Nephron (organoid): ENCODE measurements around the gene AGPS.

Experiments
- H3K27ac Mint-ChIP-seq, 3 experiments: 2 replicates each; pipeline ENCODE4 v1.8.0; 2020; ENCODE audit warnings: mixed read lengths in 3 of 3, mild to moderate bottlenecking in 2 of 3, moderate library complexity in 1 of 3
- H3K27me3 Mint-ChIP-seq: 2 replicates; pipeline ENCODE4 v1.8.0; 2021; ENCODE audit warnings: low read depth, mild to moderate bottlenecking, moderate library complexity, mixed read lengths
- H3K36me3 Mint-ChIP-seq: 2 replicates; pipeline ENCODE4 v1.8.0; 2020; ENCODE audit warnings: low read depth, mixed read lengths
- H3K4me1 Mint-ChIP-seq: 2 replicates; pipeline ENCODE4 v1.8.0; 2020; ENCODE audit warnings: mixed read lengths
- H3K4me3 Mint-ChIP-seq, 3 experiments: 2 replicates each; pipeline ENCODE4 v1.8.0; 2020; ENCODE audit warnings: mild to moderate bottlenecking in 3 of 3, mixed read lengths in 3 of 3, moderate library complexity in 2 of 3
- H3K9me3 Mint-ChIP-seq: 2 replicates; pipeline ENCODE4 v1.8.0; 2020; ENCODE audit warnings: mixed read lengths
- TF ChIP-seq, protein P1 (sequence below), 3 experiments: fragments of 200-600 bp; sonication (generic); IDR thresholded peaks; one replicate each; pipeline ENCODE4 v1.5.0; 2021; ENCODE audit warnings: antibody characterized with exemption in 3 of 3; ENCODE audit not compliant: unreplicated experiment in 3 of 3

Gene AGPS

DNA sequence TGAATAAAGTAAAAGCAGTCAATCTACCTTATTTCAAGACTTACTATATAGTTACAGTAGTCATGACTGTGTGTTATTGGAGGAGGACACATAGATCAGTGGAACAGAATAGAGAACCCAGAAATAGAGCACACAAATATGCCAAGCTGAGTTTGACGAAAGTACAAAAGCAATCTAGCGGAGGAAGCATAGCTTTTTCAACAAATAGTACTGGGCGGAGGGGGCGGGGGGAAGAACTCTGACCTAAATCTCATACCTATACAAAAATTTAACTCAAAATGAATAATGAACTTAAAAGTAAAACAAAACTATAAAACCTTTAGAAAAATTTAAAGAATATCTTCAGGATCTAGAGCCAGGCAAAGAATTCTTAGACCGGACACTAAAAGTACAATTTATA is 139.1 kb downstream of the AGPS start:
- no peaks in the 10 kb centered on the region for H3K27me3 Mint-ChIP-seq
- H3K36me3 Mint-ChIP-seq, result peaks cover 18% of the 10 kb centered on the region
- H3K9me3 Mint-ChIP-seq, result no peaks in the 10 kb centered on the region
- H3K4me3 Mint-ChIP-seq, result no peak overlapping the region
- peaks cover 30% of the 10 kb centered on the region for H3K4me1 Mint-ChIP-seq
- H3K27ac Mint-ChIP-seq, result peak overlapping the region; percentile 34 to 84 (median 73)
- TF ChIP-seq, protein P1, sequence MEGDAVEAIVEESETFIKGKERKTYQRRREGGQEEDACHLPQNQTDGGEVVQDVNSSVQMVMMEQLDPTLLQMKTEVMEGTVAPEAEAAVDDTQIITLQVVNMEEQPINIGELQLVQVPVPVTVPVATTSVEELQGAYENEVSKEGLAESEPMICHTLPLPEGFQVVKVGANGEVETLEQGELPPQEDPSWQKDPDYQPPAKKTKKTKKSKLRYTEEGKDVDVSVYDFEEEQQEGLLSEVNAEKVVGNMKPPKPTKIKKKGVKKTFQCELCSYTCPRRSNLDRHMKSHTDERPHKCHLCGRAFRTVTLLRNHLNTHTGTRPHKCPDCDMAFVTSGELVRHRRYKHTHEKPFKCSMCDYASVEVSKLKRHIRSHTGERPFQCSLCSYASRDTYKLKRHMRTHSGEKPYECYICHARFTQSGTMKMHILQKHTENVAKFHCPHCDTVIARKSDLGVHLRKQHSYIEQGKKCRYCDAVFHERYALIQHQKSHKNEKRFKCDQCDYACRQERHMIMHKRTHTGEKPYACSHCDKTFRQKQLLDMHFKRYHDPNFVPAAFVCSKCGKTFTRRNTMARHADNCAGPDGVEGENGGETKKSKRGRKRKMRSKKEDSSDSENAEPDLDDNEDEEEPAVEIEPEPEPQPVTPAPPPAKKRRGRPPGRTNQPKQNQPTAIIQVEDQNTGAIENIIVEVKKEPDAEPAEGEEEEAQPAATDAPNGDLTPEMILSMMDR (IDR thresholded peaks at IDR 0.05; ENCODE audit: unreplicated experiment in 3 of 3), result no peak

DNA sequence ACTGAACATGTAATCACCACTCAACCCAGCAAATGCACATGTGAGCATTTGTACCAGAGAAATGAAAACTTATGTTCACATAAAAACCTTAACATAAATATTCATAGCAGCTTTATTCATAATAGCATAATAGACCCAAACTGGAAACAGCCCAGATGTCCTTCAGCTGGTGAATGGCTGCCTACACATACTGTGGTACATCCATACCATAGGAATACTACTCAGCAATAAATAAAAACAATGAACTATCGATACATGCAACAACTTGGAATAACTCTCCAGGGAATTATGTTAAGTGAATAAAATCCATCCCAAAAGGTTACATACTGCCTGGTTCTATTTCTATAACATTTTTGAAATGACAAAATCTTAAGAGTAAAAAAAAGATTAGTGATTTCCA is 140.0 kb downstream of the AGPS start:
- H3K4me1 Mint-ChIP-seq, result peaks cover 36% of the 10 kb centered on the region
- H3K27me3 Mint-ChIP-seq, result no peaks in the 10 kb centered on the region
- H3K4me3 Mint-ChIP-seq, result no peak overlapping the region
- no peaks in the 10 kb centered on the region for H3K9me3 Mint-ChIP-seq
- peaks cover 18% of the 10 kb centered on the region for H3K36me3 Mint-ChIP-seq
- H3K27ac Mint-ChIP-seq, result no peak overlapping the region
- TF ChIP-seq, protein P1 (IDR thresholded peaks at IDR 0.05; ENCODE audit: unreplicated experiment in 3 of 3), result no peak

DNA sequence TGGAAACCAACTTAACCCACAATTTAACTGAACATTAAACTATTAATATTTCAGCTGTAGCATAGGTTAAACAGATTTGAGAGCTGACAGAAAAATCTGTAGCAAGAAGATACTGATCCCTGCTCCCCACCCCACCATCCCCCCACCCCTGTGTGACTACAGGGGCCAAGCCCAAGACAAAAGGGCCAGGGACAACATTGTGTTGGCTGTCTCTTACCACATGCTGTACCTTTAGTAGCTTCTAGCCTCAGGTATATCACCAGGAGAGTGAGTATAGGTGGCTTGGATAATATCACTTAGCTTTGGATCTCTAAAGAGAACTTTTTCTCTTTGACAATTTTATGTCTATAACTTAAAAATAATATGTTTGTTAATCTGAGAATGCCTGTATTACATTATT is 140.7 kb downstream of the AGPS start:
- Mint-ChIP-seq H3K27ac (no peak overlapping the region), H3K4me1 (peaks cover 43% of the 10 kb centered on the region), H3K36me3 (peaks cover 14% of the 10 kb centered on the region), H3K4me3 (no peak overlapping the region), H3K9me3 (no peaks in the 10 kb centered on the region), H3K27me3 (no peaks in the 10 kb centered on the region)
- TF ChIP-seq, protein P1 (IDR thresholded peaks at IDR 0.05; ENCODE audit: unreplicated experiment in 3 of 3), result no peak

DNA sequence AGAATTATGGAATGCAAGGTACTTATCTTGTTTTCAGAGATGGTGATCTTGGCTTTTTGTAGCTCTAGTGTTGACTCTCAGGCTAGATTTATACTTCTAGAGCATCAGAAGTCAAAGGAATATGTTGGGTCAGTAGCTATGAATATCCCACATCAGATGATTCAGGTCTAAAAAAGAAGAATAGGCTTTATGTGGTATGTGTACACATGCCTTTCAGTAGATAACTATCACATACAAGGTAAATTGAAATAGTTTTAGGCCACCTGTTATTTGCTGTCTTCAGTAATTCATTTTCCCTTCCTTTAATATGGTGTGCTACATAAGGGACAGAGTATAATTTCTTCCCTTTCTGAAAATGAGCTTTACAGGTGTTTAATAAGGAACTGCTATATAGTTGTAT is 142.4 kb downstream of the AGPS start:
- Mint-ChIP-seq H3K27ac (peak overlapping the region in 2 of 3 experiments; percentile 29 to 30), H3K36me3 (peaks cover 11% of the 10 kb centered on the region), H3K4me1 (peaks cover 49% of the 10 kb centered on the region), H3K9me3 (no peaks in the 10 kb centered on the region), H3K4me3 (no peak overlapping the region), H3K27me3 (no peaks in the 10 kb centered on the region)
- TF ChIP-seq, protein P1 (IDR thresholded peaks at IDR 0.05; ENCODE audit: unreplicated experiment in 3 of 3), result no peak

DNA sequence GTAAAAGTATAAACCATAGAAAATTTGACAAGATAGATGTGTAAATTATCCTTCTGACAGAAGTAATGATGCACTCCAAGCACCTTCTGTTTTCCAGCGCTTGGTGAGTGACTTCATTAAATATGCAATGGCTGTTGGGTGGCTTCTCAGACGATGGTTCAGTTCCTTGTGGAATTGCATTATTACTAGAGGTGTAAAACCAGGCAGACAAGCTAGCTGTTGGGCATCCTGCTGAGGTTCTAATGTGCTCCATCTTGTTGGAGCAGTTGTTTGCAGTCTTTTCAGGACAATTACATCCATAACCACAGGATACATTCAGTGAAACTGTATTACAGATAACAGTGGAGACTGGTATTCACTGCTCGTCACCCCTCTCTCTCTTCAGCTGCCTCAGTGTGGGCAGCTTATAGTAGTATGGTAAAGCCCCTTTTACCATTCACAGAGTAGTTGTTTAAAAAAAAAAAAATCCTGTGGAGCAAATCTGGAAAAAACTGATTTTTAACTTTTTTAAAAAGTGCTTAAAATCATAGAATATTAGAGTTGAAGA is 143.5 kb downstream of the AGPS start:
- H3K27ac Mint-ChIP-seq, result peak overlapping the region; percentile 62 to 80 (median 68)

DNA sequence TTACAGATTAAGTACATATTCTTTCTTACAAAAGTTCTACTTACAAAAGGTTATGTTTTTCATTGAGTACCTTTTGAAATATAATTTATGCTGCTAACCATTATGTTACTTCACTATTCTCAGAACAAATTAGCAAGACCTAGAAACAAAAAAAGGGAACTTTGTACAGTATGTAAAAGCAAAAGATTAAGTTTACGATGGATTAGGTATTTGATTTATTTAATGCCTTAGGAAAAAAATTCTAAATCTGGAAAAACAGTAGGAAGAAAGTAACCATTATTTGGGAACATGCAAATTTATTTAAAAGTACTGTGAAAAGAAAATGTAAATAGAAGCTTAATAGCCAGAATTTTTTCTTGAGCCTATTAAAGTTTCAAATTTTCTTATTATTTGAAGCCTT is 144.6 kb downstream of the AGPS start:
- Mint-ChIP-seq H3K36me3 (peaks cover 7% of the 10 kb centered on the region), H3K4me3 (no peak overlapping the region), H3K27me3 (no peaks in the 10 kb centered on the region), H3K4me1 (peaks cover 49% of the 10 kb centered on the region), H3K27ac (peak overlapping the region in 2 of 3 experiments; percentile 68 to 80), H3K9me3 (no peaks in the 10 kb centered on the region)
- TF ChIP-seq, protein P1 (IDR thresholded peaks at IDR 0.05; ENCODE audit: unreplicated experiment in 3 of 3), result no peak

More for the DNA sequence above, 143.5 kb downstream of the AGPS start:
- no peak overlapping the region for H3K4me3 Mint-ChIP-seq
- no peaks in the 10 kb centered on the region for H3K9me3 Mint-ChIP-seq
- no peaks in the 10 kb centered on the region for H3K27me3 Mint-ChIP-seq
- peaks cover 11% of the 10 kb centered on the region for H3K36me3 Mint-ChIP-seq
- peaks cover 44% of the 10 kb centered on the region for H3K4me1 Mint-ChIP-seq
- TF ChIP-seq, protein P1 (IDR thresholded peaks at IDR 0.05; ENCODE audit: unreplicated experiment in 3 of 3), result no peak
